ENCODE results near the gene PLD3. TPM values are rescaled to one million over a fixed set of nuclear protein-coding genes. Genes with fewer than 3 reads are reported as not detected.
A peak's percentile ranks its signal among the peaks of the same experiment; 100 is the strongest.

The PLD3 gene
- total and polyA plus RNA-seq, 10 donors, result 61.3 to 589 (median 250) TPM

GRCh38 chr19:40411125-40411842, 62.8 kb downstream of the PLD3 start:
- no peak overlapping the region for H3K4me3 ChIP-seq

GRCh38 chr19:40411958-40412499, 63.5 kb downstream of the PLD3 start:
- Histone ChIP-seq H3K36me3 (no peaks in the 10 kb centered on the region), H3K4me1 (peaks cover 15 to 77% (median 49%) of the 10 kb centered on the region in 6 donors), H3K4me3 (no peak overlapping the region), H3K27me3 (replicated peaks in 1 of 7) (peaks cover 0 to 7% (median 0%) of the 10 kb centered on the region in 7 donors), H3K27ac (peak overlapping the region in 3 of 8 donors; percentile 26 to 62 (median 36)), H3K9me3 (no peaks in the 10 kb centered on the region)
- intact Hi-C loops (cut with DNase I; ENCODE audit: low total_unique reads), result no loop called here
- DNase-seq, result no peak
- TF ChIP-seq POLR2AphosphoS5 (IDR thresholded peaks at IDR 0.05) (no peak), POLR2A (IDR thresholded peaks at IDR 0.05) (no peak), CTCF (IDR thresholded peaks at IDR 0.05 in 8 of 11, conservative IDR thresholded peaks at IDR 0.05 in 3 of 11) (no peak)
- WGBS, 5 donors, result 68 to 82% (median 78%) methylated on average over 8 of the region's 8 CpGs

More at GRCh38 chr19:40411125-40411842, 62.8 kb downstream of the PLD3 start:
- H3K4me1 ChIP-seq, result peaks cover 12 to 70% (median 42%) of the 10 kb centered on the region in 6 donors
- WGBS, 5 donors, result 36 to 52% (median 41%) methylated on average over 14 to 16 of the region's 16 CpGs
- H3K9me3 ChIP-seq, result no peaks in the 10 kb centered on the region
- peaks cover 0 to 7% (median 0%) of the 10 kb centered on the region in 7 donors for H3K27me3 ChIP-seq (replicated peaks in 1 of 7)
- peak overlapping the region in 4 of 8 donors; percentile 7 to 62 (median 31) for H3K27ac ChIP-seq
- intact Hi-C loops (cut with DNase I; ENCODE audit: low total_unique reads), result no loop called here
- TF ChIP-seq POLR2AphosphoS5 (IDR thresholded peaks at IDR 0.05), result peak; percentile 16 to 39 (median 17)
- no peak for TF ChIP-seq CTCF (IDR thresholded peaks at IDR 0.05 in 8 of 11, conservative IDR thresholded peaks at IDR 0.05 in 3 of 11)
- DNase-seq, result no peak
- no peaks in the 10 kb centered on the region for H3K36me3 ChIP-seq

GRCh38 chr19:40412866-40413265, 64.4 kb downstream of the PLD3 start:
- 78 to 87% (median 82%) methylated on average over 4 of the region's 4 CpGs for WGBS, 5 donors
- H3K27me3 ChIP-seq (replicated peaks in 1 of 7), result peaks cover 0 to 7% (median 0%) of the 10 kb centered on the region in 7 donors
- H3K4me1 ChIP-seq, result peaks cover 15 to 82% (median 53%) of the 10 kb centered on the region in 6 donors
- H3K36me3 ChIP-seq, result no peaks in the 10 kb centered on the region
- H3K27ac ChIP-seq, result no peak overlapping the region
- H3K9me3 ChIP-seq, result no peaks in the 10 kb centered on the region
- no peak for DNase-seq
- H3K4me3 ChIP-seq, result no peak overlapping the region
- no peak for TF ChIP-seq CTCF (IDR thresholded peaks at IDR 0.05 in 8 of 11, conservative IDR thresholded peaks at IDR 0.05 in 3 of 11)
- no peak for TF ChIP-seq POLR2A (IDR thresholded peaks at IDR 0.05)
- no peak for TF ChIP-seq POLR2AphosphoS5 (IDR thresholded peaks at IDR 0.05)
- intact Hi-C loops (cut with DNase I; ENCODE audit: low total_unique reads), result no loop called here

- WGBS, 5 donors, result 41 to 49% (median 42%) methylated on average over 15 to 18 of the region's 18 CpGs
- H3K4me3 ChIP-seq, result no peak within 1 kb of the TSS
Measured at GRCh38 chr19:40413291-40413845, 64.9 kb downstream of the PLD3 start, which contains the start of gene PRX. PRX (minus strand) TSS chr19:40413378; CDS start chr19:40407932, 5,446 bp downstream.

More at GRCh38 chr19:40413291-40413845, 64.9 kb downstream of the PLD3 start, which contains the start of gene PRX:
- Histone ChIP-seq H3K27me3 (replicated peaks in 1 of 7) (peaks cover 0 to 7% (median 0%) of the 10 kb centered on the region in 7 donors), H3K27ac (no peak within 1 kb of the TSS), H3K9me3 (no peaks in the 10 kb centered on the region), H3K36me3 (no peaks in the 10 kb centered on the region), H3K4me1 (peaks cover 15 to 80% (median 50%) of the 10 kb centered on the region in 6 donors)
- DNase-seq, result no peak
- TF ChIP-seq POLR2A (IDR thresholded peaks at IDR 0.05) (no peak), POLR2AphosphoS5 (IDR thresholded peaks at IDR 0.05) (no peak), CTCF (IDR thresholded peaks at IDR 0.05 in 8 of 11, conservative IDR thresholded peaks at IDR 0.05 in 3 of 11) (no peak)
- intact Hi-C loops (cut with DNase I; ENCODE audit: low total_unique reads), result no loop called here

All from spleen (tissue), 11 donors.